Activated CD4-positive, alpha-beta memory T cell treated with anti-CD3 and anti-CD28 coated beads for 36 hours (primary cell): ENCODE results near the gene SMLR1. TPM values are rescaled to one million over a fixed set of nuclear protein-coding genes. Genes with fewer than 3 reads are reported as not detected.

Experiments used
- CTCF ChIA-PET: fragments of 350-600 bp; sonication (Branson Sonifier 250); formaldehyde crosslinking; loops from one replicate; lab custom pipeline; 2021; ENCODE audit warnings: antibody characterized with exemption, inconsistent platforms; lab: Charles Lee
- POLR2A ChIA-PET: fragments of 350-600 bp; sonication (Branson Sonifier 250); formaldehyde crosslinking; loops from one replicate; lab custom pipeline; 2021; ENCODE audit warnings: antibody characterized with exemption; lab: Charles Lee
- DNase-seq: peaks from one replicate; pipeline ENCODE4 v3.0.0-alpha.2; 2020
- H3K27ac Mint-ChIP-seq: one replicate; pipeline ENCODE4 v1.8.0; 2021; ENCODE audit warnings: mixed read lengths
- H3K27me3 Mint-ChIP-seq: one replicate; pipeline ENCODE4 v1.8.0; 2021; ENCODE audit warnings: mixed read lengths
- H3K36me3 Mint-ChIP-seq: one replicate; pipeline ENCODE4 v1.8.0; 2021; ENCODE audit warnings: mixed read lengths
- H3K4me1 Mint-ChIP-seq: one replicate; pipeline ENCODE4 v1.8.0; 2021; ENCODE audit warnings: low read depth, mixed read lengths
- H3K4me3 Mint-ChIP-seq: one replicate; pipeline ENCODE4 v1.8.0; 2021; ENCODE audit warnings: mild to moderate bottlenecking, mixed read lengths
- H3K9me3 Mint-ChIP-seq: one replicate; pipeline ENCODE4 v1.8.0; 2021; ENCODE audit warnings: mixed read lengths
- intact Hi-C: fragments of 100-400 bp; cut with micrococcal nuclease; formaldehyde crosslinking; loops from one replicate; pipeline ENCODE4 v1.15.1; 2023
- total RNA-seq, 2 experiments: library from RNA; stranded (reverse); gene quantifications; one replicate each; pipeline ENCODE4 v1.2.3, GENCODE V29; 2021

Gene SMLR1
- total RNA-seq, 2 experiments from 2014 or later, result not detected

DNA sequence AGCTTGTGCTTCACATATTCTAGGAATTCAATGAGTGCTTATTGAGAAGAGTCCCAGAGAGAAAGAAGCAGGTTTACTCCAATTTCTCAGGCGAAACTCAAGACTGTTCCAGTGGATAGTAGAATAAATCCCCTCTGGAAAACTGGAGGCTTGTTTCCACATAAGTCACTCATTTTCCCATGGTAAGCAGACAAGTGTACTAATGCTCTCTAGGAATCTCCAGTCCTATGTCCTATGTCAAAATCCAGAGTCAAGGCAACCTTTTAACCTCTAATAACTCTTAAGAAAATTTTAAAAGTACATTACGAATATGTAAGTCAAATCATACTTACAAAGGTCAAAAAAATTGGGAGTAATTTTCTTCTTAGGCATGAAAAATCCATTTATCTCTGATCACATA, 35.2 kb downstream of the SMLR1 start:
- H3K9me3 Mint-ChIP-seq, result no peaks in the 10 kb centered on the region
- no peaks in the 10 kb centered on the region for H3K4me1 Mint-ChIP-seq
- intact Hi-C loops, result no loop called here
- ChIA-PET CTCF (interaction anchor here (0.9 to 1.9 kb wide), 2 partner anchors 9 to 23 kb away, joined by 3 to 9 read pairs; no protein-coding TSS in a partner anchor), POLR2A (no interaction called here)
- no peak overlapping the region for H3K4me3 Mint-ChIP-seq
- H3K36me3 Mint-ChIP-seq, result no peaks in the 10 kb centered on the region
- DNase-seq, result no peak
- no peak overlapping the region for H3K27ac Mint-ChIP-seq
- no peaks in the 10 kb centered on the region for H3K27me3 Mint-ChIP-seq

DNA sequence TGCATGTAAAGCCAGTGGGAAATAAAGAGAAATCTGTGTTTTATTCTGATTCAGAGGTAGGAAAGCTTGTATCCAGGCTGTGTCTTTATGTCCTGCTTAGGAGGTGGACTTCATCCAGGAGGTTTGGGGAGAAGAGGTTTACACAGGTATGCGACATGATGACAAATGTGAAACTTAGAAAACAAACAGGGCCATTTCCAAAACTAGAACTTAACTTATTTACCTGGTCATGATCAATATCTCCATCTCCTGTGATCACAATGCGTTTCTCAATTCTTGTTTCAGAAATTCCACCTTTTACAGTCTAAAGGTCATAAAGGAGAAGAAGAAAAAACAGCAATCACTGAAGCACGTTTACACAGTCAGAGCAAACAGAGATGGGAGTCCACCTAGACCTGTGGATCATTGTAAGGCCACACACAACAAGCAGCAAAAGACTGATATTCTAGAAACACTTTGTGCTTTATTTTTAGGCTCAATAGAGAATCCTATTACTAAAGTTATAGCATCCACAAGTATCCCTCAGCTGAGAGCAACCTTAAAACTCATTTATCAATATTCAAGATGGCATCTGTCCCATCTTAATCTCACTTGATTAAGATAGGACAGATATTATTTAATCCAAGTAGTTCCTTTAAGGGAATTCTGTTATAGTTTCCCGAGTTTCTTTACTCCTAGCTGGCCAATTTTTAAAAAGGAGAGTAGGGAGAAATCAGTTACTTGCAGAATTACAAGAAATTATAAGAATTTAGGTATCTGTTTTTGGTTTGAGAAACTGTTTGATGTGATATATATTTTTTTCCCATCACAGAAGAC, 36.4 kb downstream of the SMLR1 start:
- intact Hi-C loops, result no loop called here
- Mint-ChIP-seq H3K27me3 (no peaks in the 10 kb centered on the region), H3K27ac (no peak overlapping the region), H3K4me1 (no peaks in the 10 kb centered on the region), H3K4me3 (no peak overlapping the region), H3K36me3 (no peaks in the 10 kb centered on the region), H3K9me3 (no peaks in the 10 kb centered on the region)
- DNase-seq, result no peak
- ChIA-PET POLR2A (no interaction called here), CTCF (interaction anchor here (1.9 kb wide), 1 partner anchor 8 kb away, joined by 9 read pairs; no protein-coding TSS in a partner anchor)

DNA sequence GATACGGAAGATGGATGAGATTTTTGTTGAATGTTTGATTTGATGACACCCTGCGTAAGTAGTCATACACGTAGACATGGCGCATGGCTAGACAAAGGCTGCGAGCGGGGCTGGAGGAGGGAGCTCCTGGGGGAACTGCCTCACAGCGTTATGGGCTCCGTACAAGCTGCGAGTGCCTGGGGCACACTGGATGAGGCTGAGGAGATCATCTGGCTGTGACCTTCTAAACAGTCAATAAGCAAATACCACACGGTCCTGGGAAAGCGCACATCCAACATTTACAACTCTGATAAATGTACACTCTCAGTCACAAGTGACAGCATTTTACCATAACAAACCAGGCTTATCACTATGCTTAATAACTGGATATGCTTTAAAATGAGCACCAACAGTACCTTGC, 37.1 kb downstream of the SMLR1 start:
- DNase-seq, result no peak
- no peaks in the 10 kb centered on the region for H3K9me3 Mint-ChIP-seq
- H3K27me3 Mint-ChIP-seq, result no peaks in the 10 kb centered on the region

DNA sequence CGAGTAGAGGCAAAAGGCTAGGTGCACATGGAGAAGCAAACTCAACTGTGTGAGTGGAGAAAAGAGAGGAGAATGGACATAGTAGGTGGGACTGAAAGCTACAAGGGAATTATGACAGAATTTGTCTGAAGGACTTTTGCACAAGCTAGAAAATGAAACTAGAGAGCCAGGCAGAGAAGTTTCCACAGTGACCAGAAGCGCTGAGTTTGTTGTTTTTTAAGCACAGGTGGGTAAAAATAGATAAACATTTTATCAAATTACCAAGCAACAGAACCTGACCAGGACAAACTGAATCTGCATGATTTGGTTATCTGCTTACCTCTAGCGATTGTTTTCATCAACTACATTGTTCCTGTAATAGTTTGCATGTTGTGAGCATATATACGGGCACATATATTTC, 38.6 kb downstream of the SMLR1 start:
- ChIA-PET CTCF (no interaction called here), POLR2A (no interaction called here)
- Mint-ChIP-seq H3K9me3 (no peaks in the 10 kb centered on the region), H3K4me3 (no peak overlapping the region), H3K27ac (no peak overlapping the region), H3K4me1 (no peaks in the 10 kb centered on the region), H3K27me3 (no peaks in the 10 kb centered on the region), H3K36me3 (peaks cover 3% of the 10 kb centered on the region)
- DNase-seq, result no peak
- intact Hi-C loops, result no loop called here

More for the DNA sequence above, 37.1 kb downstream of the SMLR1 start:
- ChIA-PET POLR2A (no interaction called here), CTCF (no interaction called here)
- Mint-ChIP-seq H3K4me3 (no peak overlapping the region), H3K27ac (no peak overlapping the region), H3K4me1 (no peaks in the 10 kb centered on the region), H3K36me3 (peaks cover under 1% of the 10 kb centered on the region)
- intact Hi-C loops, result no loop called here

DNA sequence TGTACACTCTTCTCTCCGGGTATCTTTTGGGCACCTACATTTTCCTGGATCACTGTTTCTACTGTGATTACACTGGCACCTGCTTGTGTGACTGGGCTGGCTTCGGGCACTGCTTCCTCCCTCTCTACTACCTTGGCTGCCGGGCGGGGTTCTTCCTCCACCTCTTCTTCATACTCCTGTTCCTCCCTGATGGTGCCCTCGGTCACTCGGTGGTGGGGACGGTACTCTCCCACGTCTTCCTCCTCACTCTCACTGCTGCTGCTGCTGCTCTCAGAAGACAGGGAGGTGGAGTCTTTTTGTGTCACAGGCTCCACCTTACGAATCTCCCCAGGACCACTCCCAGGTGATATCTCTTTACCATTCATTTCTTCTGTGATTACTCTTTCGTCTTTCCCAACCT, 42.5 kb downstream of the SMLR1 start:
- Mint-ChIP-seq H3K4me1 (no peaks in the 10 kb centered on the region), H3K27me3 (no peaks in the 10 kb centered on the region), H3K9me3 (no peaks in the 10 kb centered on the region), H3K27ac (no peak overlapping the region), H3K4me3 (no peak overlapping the region), H3K36me3 (peaks cover 3% of the 10 kb centered on the region)
- CTCF ChIA-PET, result no interaction called here
- intact Hi-C loops, result no loop called here
- no peak for DNase-seq
- POLR2A ChIA-PET, result no interaction called here

DNA sequence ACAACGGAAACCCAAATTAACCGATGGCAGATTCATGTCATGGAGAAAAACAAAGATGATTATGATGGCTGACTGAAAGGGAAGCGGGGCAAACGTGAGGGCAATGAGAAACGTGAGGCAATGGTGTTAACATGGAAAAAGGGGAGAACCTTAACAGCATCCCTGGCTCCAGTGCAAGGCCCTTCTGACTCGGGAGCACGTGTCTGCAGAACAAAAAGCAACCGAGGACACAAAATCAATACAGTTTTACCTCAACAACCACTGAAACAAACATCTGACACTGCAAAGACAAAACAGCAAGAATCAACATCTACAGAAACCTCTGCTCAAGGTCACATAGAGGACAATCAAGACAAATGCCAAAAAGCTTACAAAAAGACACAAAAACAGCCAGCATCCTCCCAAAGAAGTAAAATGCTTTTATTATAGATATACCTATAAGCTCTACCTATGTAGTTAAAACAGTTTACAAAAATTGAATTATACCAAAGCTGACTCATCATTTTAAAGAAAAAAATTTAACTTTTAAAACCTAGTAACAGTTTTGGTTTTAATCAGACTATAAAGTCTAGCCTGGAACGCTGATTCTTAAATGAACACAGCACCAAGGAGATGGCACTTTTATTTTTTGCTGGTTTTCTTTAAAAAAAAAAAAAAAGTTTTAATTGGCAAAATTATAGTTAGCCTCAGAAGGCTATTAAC, 43.1 kb downstream of the SMLR1 start:
- intact Hi-C loops, result no loop called here
- no peak overlapping the region for H3K27ac Mint-ChIP-seq
- peaks cover 3% of the 10 kb centered on the region for H3K36me3 Mint-ChIP-seq
- no peak for DNase-seq
- CTCF ChIA-PET, result interaction anchor here (0.7 to 4.8 kb wide), 8 partner anchors 8 to 1322 kb away, joined by 3 to 35 read pairs (median 6); no protein-coding TSS in a partner anchor
- H3K9me3 Mint-ChIP-seq, result no peaks in the 10 kb centered on the region
- H3K4me3 Mint-ChIP-seq, result no peak overlapping the region
- POLR2A ChIA-PET, result no interaction called here
- no peaks in the 10 kb centered on the region for H3K4me1 Mint-ChIP-seq
- H3K27me3 Mint-ChIP-seq, result no peaks in the 10 kb centered on the region

DNA sequence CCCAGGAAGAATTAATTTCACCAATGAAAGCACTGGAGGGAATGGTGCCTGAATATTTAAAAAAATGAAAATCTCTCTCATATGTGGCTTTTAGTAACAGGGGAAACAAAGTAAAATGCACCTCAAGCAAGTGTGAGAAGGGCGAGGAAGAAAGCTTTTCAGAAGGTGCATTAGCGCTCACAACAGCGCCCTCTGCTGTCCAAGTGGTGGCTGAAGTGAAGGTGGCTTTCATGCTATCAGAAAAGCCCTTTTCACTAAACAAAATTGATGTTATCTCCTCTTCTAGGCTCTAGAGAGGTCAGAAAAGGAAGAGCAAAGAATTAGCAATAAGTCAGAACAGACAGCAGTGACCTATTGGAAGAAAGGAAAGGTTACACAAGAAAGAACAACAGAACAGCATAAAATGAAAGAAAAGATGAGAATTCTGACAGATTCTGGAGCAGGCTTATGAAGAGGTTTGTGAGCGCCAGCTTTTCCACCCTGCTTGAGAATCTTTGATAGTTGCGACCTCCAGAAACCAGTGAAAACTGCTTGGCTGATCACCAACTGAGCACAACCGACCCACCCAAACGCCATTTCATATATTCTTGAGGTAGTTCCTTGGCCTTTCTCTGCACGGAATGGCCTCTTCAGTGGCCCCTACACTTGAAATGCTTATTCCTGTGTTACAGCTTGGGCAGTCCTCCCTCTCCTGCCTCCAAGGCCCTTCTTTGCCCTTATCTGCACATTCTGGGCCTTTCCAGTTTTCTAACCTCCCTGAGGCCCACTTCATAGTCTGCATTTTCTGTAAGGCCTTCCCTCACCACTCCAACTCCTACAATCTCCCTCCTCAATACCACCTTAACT, 45.3 kb downstream of the SMLR1 start:
- intact Hi-C loops, result loop anchor here (1.0 kb wide), 1 partner anchor 550 kb away; no protein-coding TSS in a partner anchor
- CTCF ChIA-PET, result interaction anchor here (0.9 to 4.8 kb wide), 15 partner anchors 8 to 647 kb away, joined by 3 to 35 read pairs (median 4); no protein-coding TSS in a partner anchor
- H3K27ac Mint-ChIP-seq, result no peak overlapping the region
- H3K4me3 Mint-ChIP-seq, result no peak overlapping the region
- no peaks in the 10 kb centered on the region for H3K9me3 Mint-ChIP-seq
- DNase-seq, result peak; percentile 79
- H3K36me3 Mint-ChIP-seq, result peaks cover 3% of the 10 kb centered on the region
- POLR2A ChIA-PET, result no interaction called here
- H3K4me1 Mint-ChIP-seq, result no peaks in the 10 kb centered on the region
- H3K27me3 Mint-ChIP-seq, result no peaks in the 10 kb centered on the region

DNA sequence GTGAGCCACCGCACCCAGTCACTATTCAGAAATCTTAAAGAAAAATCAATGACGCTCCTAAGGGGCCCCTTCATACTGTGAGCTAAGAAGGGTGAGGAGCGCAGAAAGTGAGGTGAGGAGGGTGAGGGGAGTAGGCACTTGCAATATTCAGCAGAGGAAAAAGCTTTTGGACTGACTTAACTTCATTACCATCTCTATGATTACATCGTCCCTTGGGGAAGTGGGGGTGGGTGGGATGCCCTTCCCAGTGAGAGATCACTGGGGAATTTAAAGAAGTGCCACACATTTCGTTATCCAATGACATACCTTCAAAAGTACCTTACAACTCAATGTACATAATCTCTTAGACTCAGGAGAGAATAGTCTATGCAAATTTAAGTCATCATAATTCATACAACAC, 46.5 kb downstream of the SMLR1 start:
- Mint-ChIP-seq H3K27ac (no peak overlapping the region), H3K36me3 (peaks cover 3% of the 10 kb centered on the region), H3K9me3 (no peaks in the 10 kb centered on the region), H3K4me3 (no peak overlapping the region), H3K4me1 (no peaks in the 10 kb centered on the region), H3K27me3 (no peaks in the 10 kb centered on the region)
- no peak for DNase-seq
- ChIA-PET CTCF (interaction anchor here (0.9 to 4.8 kb wide), 4 partner anchors 11 to 552 kb away, joined by 3 to 35 read pairs (median 5); no protein-coding TSS in a partner anchor), POLR2A (no interaction called here)
- intact Hi-C loops, result no loop called here

DNA sequence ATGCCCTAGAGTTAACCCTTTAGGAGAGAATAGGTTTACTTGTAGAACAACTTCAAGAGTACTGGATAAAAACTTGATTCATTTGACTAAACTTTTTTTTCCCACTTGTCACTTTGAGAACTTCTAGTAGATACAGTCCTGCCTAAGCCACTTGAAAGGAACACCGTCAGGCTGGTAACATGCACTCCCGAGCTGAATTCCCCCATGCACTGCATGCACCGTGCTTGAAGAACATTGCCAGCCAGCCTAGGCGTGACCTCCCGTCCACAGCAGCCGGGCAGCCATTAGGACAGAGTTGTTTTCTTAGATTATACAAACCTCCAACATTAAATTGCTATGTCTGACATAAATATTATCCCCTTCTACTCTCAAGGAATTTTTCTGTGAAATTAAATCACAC, 52.6 kb downstream of the SMLR1 start:
- H3K27ac Mint-ChIP-seq, result no peak overlapping the region
- no peaks in the 10 kb centered on the region for H3K36me3 Mint-ChIP-seq
- ChIA-PET POLR2A (no interaction called here), CTCF (interaction anchor here (1.3 kb wide), 1 partner anchor 654 kb away, joined by 4 read pairs; no protein-coding TSS in a partner anchor)
- H3K4me3 Mint-ChIP-seq, result no peak overlapping the region
- DNase-seq, result no peak
- H3K27me3 Mint-ChIP-seq, result no peaks in the 10 kb centered on the region
- H3K4me1 Mint-ChIP-seq, result no peaks in the 10 kb centered on the region
- no peaks in the 10 kb centered on the region for H3K9me3 Mint-ChIP-seq
- intact Hi-C loops, result no loop called here

DNA sequence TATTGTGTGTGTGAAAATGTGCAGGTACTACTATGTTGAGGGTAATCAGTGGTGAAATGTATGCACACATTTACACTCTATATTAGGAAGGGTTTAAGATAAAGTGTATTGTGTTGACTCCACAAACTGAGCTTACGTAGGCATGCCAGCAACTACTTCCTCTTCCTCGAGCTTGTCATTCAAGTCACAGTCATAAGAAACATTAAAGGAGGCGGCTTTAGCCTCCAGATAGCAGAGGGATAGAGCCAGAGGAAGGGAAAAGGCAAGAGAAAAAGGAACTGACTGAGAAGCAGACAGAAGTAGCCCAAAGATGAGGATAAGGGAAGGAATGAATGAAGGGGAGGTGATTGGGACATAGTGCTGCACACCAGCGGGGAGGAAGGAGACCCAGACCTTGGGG, 55.2 kb downstream of the SMLR1 start:
- CTCF ChIA-PET, result no interaction called here
- no peaks in the 10 kb centered on the region for H3K9me3 Mint-ChIP-seq

DNA sequence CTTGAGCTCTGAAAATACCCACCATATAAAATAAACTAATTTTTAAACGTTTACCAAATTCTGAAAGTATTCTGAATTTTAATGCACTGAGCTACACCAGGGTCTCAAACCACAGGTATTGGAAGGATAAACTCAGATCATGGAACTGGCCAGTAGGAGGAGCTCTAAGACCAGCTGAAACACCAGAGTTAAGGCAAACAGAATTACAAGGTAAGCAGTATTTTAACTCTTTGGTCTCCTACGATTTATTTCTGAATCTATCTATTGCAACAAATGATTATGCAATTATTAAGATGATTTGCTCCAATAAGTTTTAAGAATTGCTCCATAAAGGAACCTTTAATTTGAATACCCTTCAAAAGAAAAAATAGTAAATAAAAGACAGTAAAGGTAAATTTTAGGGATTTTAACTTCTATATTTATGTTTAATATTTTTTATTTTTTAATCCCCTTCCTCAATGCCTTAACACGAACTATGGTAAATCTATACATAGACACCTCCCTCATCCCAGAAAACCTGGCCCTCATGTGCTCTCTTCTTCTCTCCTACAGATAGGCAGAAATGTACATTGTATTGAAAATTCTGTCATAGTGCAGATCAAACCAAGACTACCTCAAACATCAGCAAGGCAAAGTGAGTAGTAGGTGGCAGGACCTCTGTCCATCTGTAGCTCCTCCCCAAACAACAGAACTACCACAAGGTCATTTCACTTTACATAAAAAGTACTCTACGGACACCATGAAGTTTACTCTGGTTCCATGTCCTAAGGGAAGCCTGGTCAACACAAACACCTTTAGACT, 58.4 kb downstream of the SMLR1 start:
- peak; percentile 72 for DNase-seq
- Mint-ChIP-seq H3K4me3 (no peak overlapping the region), H3K9me3 (no peaks in the 10 kb centered on the region), H3K36me3 (peaks cover 3% of the 10 kb centered on the region), H3K27me3 (no peaks in the 10 kb centered on the region), H3K4me1 (no peaks in the 10 kb centered on the region), H3K27ac (no peak overlapping the region)
- intact Hi-C loops, result loop anchor here (1.0 to 5.0 kb wide), 5 partner anchors 231 to 1027 kb away; partner anchors contain the start of gene MED23
- POLR2A ChIA-PET, result interaction anchor here (0.8 kb wide), 1 partner anchor 314 kb away, joined by 3 read pairs; no protein-coding TSS in a partner anchor
- CTCF ChIA-PET, result interaction anchor here (0.6 to 5.5 kb wide), 46 partner anchors 8 to 745 kb away, joined by 3 to 172 read pairs (median 4); partner anchors contain the start of gene MED23

More for the DNA sequence above, 55.2 kb downstream of the SMLR1 start:
- Mint-ChIP-seq H3K4me1 (no peaks in the 10 kb centered on the region), H3K4me3 (no peak overlapping the region), H3K27me3 (no peaks in the 10 kb centered on the region), H3K36me3 (no peaks in the 10 kb centered on the region), H3K27ac (no peak overlapping the region)
- POLR2A ChIA-PET, result no interaction called here
- DNase-seq, result no peak
- intact Hi-C loops, result no loop called here
